Measurements from ENCODE around the gene UBASH3B.
"Not testable (repeated sequence)": the region's sequence is repeated elsewhere in the genome, so short reads cannot be mapped to it uniquely, and the experiment has no call there.

The UBASH3B gene, protein sequence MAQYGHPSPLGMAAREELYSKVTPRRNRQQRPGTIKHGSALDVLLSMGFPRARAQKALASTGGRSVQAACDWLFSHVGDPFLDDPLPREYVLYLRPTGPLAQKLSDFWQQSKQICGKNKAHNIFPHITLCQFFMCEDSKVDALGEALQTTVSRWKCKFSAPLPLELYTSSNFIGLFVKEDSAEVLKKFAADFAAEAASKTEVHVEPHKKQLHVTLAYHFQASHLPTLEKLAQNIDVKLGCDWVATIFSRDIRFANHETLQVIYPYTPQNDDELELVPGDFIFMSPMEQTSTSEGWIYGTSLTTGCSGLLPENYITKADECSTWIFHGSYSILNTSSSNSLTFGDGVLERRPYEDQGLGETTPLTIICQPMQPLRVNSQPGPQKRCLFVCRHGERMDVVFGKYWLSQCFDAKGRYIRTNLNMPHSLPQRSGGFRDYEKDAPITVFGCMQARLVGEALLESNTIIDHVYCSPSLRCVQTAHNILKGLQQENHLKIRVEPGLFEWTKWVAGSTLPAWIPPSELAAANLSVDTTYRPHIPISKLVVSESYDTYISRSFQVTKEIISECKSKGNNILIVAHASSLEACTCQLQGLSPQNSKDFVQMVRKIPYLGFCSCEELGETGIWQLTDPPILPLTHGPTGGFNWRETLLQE

DNA sequence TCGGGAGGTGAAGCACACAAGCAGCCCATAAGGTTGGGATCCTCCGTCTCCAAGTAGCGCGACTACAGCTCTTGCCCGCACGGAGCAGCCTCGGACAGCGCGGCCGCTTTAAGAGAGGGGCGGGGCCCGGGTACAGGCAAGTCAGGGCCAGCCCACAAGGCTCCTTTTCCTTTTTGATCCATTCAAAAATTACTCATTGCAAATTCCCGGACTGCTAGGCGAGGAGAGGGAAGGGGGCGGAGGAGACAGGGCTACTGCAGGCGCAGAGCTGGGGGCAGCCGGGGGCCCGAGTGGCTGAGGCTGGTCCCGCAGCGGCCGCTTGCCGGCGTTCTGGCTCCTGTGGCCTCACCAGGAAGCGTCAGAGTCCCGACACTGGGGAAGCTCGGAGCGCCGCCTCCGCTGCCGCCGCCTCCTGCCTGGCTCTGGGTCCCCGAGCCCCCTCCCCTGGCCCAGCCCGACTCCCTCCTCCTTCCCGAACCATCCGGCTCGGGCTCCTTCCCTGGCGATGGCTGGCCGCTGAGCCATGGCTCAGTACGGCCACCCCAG is at the start of gene UBASH3B:
UBASH3B (plus strand) TSS at position 196 of the 546 bp plus-strand sequence; CDS start at position 524, 328 bp downstream.
- Mint-ChIP-seq H3K9me3 (no peaks in the 10 kb centered on the region), H3K36me3 (ENCODE audit: low read depth) (no peaks in the 10 kb centered on the region), H3K27ac (peak within 1 kb of the TSS; percentile 77), H3K4me3 (peak within 1 kb of the TSS; percentile 94), H3K27me3 (ENCODE audit: low read depth) (peaks cover 68% of the 10 kb centered on the region), H3K4me1 (ENCODE audit: low read depth) (peaks cover 8% of the 10 kb centered on the region)

DNA sequence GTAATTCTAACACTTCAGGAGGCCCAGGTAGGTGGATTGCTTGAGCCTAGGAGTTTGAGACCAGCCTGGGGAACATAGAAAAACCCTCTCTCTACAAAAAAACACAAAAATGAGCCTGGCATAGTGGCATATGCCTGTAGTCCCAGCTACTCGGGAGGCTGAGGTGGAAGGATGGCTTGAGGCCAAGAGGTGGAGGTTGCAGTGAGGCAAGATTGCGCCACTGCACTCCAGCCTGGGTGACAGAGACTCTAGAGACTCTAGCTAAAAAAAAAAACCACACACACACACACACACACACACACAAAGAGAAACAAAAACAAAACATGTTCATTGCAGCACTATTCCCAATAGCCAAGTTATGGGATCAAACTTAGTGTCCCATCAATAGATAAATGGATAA is 48.4 kb upstream of the UBASH3B start:
- not testable (repeated sequence) for H3K27ac Mint-ChIP-seq; H3K27me3 Mint-ChIP-seq (ENCODE audit: low read depth); H3K4me3 Mint-ChIP-seq; H3K9me3 Mint-ChIP-seq; H3K36me3 Mint-ChIP-seq (ENCODE audit: low read depth); H3K4me1 Mint-ChIP-seq (ENCODE audit: low read depth)

GRCh38 chr11:122612123-122612824 is 43.2 kb upstream of the UBASH3B start:
- Mint-ChIP-seq H3K27me3 (ENCODE audit: low read depth) (peaks cover 4% of the 10 kb centered on the region), H3K9me3 (no peaks in the 10 kb centered on the region), H3K27ac (no peak overlapping the region), H3K4me1 (ENCODE audit: low read depth) (no peaks in the 10 kb centered on the region), H3K4me3 (no peak overlapping the region), H3K36me3 (ENCODE audit: low read depth) (no peaks in the 10 kb centered on the region)

DNA sequence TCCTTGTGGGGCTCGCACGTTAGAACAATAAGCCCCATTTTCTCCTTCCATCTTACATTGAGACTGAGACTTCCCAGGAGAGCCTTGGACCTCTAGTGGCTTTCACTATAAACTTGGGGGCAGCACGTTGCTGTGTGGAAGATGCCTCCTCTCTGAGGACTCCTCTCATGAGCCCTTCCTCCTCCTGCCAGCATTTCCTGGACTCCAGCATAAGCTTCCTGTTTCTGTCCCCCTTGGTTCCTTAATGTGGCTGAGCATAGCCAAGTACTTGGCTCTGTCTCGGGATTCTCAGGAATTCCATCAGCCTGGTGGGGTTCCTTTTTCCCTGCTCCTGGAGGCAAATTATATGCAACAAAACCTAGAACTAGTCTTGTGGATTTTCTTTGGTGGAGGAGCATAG is 38.8 kb upstream of the UBASH3B start:
- no peaks in the 10 kb centered on the region for H3K9me3 Mint-ChIP-seq
- no peak overlapping the region for H3K27ac Mint-ChIP-seq
- no peaks in the 10 kb centered on the region for H3K36me3 Mint-ChIP-seq (ENCODE audit: low read depth)
- peaks cover 4% of the 10 kb centered on the region for H3K27me3 Mint-ChIP-seq (ENCODE audit: low read depth)
- H3K4me3 Mint-ChIP-seq, result no peak overlapping the region
- H3K4me1 Mint-ChIP-seq (ENCODE audit: low read depth), result no peaks in the 10 kb centered on the region

GRCh38 chr11:122617297-122617696 is 38.2 kb upstream of the UBASH3B start:
- no peaks in the 10 kb centered on the region for H3K36me3 Mint-ChIP-seq (ENCODE audit: low read depth)
- no peak overlapping the region for H3K4me3 Mint-ChIP-seq
- H3K27me3 Mint-ChIP-seq (ENCODE audit: low read depth), result peaks cover 4% of the 10 kb centered on the region
- H3K9me3 Mint-ChIP-seq, result no peaks in the 10 kb centered on the region
- H3K27ac Mint-ChIP-seq, result no peak overlapping the region
- no peaks in the 10 kb centered on the region for H3K4me1 Mint-ChIP-seq (ENCODE audit: low read depth)

GRCh38 chr11:122617926-122618325 is 37.6 kb upstream of the UBASH3B start:
- Mint-ChIP-seq H3K9me3 (no peaks in the 10 kb centered on the region), H3K27me3 (ENCODE audit: low read depth) (peaks cover 4% of the 10 kb centered on the region), H3K36me3 (ENCODE audit: low read depth) (no peaks in the 10 kb centered on the region), H3K27ac (no peak overlapping the region), H3K4me1 (ENCODE audit: low read depth) (no peaks in the 10 kb centered on the region), H3K4me3 (no peak overlapping the region)

- Mint-ChIP-seq H3K4me1 (ENCODE audit: low read depth) (no peaks in the 10 kb centered on the region), H3K27me3 (ENCODE audit: low read depth) (peaks cover 4% of the 10 kb centered on the region), H3K27ac (no peak overlapping the region), H3K4me3 (no peak overlapping the region), H3K36me3 (ENCODE audit: low read depth) (no peaks in the 10 kb centered on the region), H3K9me3 (no peaks in the 10 kb centered on the region)
These were observed 36.6 kb upstream of the UBASH3B start for GRCh38 chr11:122618927-122619326.

DNA sequence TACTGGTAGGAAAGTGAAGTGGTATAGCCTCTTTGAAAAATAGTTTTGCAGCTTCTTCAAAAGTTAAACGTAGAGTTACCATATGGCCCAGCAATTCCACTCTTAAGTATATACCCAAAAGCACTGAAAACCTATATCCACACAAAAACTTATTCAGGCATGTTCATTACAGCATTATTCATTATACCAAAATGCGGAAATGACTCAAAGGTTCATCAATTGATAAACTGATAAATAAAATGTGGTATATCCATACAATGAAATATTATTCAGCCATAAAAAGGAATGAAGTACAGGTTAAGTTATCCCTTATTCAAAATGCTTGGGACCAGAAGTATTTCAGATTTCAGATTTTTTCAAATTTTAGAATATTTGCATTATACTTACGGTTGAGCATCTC is 35.8 kb upstream of the UBASH3B start:
- Mint-ChIP-seq H3K36me3 (ENCODE audit: low read depth) (no peaks in the 10 kb centered on the region), H3K4me3 (no peak overlapping the region), H3K27me3 (ENCODE audit: low read depth) (peaks cover 4% of the 10 kb centered on the region), H3K4me1 (ENCODE audit: low read depth) (no peaks in the 10 kb centered on the region), H3K9me3 (no peaks in the 10 kb centered on the region), H3K27ac (no peak overlapping the region)

DNA sequence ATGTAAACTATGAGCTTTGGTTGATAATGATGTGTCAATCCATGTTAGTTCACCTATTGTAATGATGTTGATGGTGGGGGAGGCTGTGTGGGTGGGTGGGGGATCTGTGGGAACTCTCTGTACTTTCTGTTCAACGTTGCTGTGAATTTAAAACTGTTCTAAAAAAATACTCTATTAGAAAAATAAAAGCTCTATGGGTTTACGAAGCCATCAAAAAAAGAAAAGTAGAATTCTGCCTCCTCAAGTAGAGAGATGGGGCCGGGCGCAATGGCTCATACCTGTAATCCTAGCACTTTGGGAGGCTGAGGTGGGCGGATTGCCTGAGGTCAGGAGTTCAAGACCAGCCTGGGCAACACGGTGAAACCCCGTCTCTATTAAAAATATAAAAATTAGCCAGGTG is 30.0 kb upstream of the UBASH3B start:
- H3K4me3 Mint-ChIP-seq; H3K9me3 Mint-ChIP-seq; H3K27ac Mint-ChIP-seq; H3K36me3 Mint-ChIP-seq (ENCODE audit: low read depth); H3K4me1 Mint-ChIP-seq (ENCODE audit: low read depth); H3K27me3 Mint-ChIP-seq (ENCODE audit: low read depth): not testable (repeated sequence)

GRCh38 chr11:122625976-122626665 is 29.4 kb upstream of the UBASH3B start:
- Mint-ChIP-seq H3K36me3 (ENCODE audit: low read depth) (no peaks in the 10 kb centered on the region), H3K27me3 (ENCODE audit: low read depth) (peaks cover 8% of the 10 kb centered on the region), H3K4me3 (no peak overlapping the region), H3K4me1 (ENCODE audit: low read depth) (no peaks in the 10 kb centered on the region), H3K9me3 (no peaks in the 10 kb centered on the region), H3K27ac (no peak overlapping the region)

DNA sequence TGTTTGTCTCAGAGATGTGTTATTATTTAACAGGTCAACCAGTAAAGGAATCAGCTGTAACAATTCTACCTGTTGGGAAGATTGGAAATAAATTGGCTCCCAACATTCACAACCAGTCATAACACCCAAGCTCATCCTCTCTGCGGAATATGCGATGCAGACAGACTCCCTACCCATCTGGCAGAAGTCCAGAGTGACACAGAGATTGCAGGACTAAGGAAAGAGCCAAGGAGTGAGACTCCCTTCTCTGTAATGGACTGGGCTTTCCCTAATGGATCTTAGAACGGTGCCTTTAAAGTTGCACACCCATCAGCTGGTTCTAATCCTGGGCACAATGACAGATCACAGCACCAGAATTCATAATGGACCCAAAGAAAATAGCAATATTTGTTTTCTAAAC is 27.8 kb upstream of the UBASH3B start:
- H3K4me1 Mint-ChIP-seq (ENCODE audit: low read depth), result no peaks in the 10 kb centered on the region
- H3K27me3 Mint-ChIP-seq (ENCODE audit: low read depth), result peaks cover 12% of the 10 kb centered on the region
- no peak overlapping the region for H3K4me3 Mint-ChIP-seq
- no peak overlapping the region for H3K27ac Mint-ChIP-seq
- H3K9me3 Mint-ChIP-seq, result no peaks in the 10 kb centered on the region
- no peaks in the 10 kb centered on the region for H3K36me3 Mint-ChIP-seq (ENCODE audit: low read depth)

GRCh38 chr11:122628810-122629555 is 26.5 kb upstream of the UBASH3B start:
- no peaks in the 10 kb centered on the region for H3K36me3 Mint-ChIP-seq (ENCODE audit: low read depth)
- H3K27me3 Mint-ChIP-seq (ENCODE audit: low read depth), result peaks cover 15% of the 10 kb centered on the region
- no peak overlapping the region for H3K27ac Mint-ChIP-seq
- no peaks in the 10 kb centered on the region for H3K9me3 Mint-ChIP-seq
- H3K4me3 Mint-ChIP-seq, result no peak overlapping the region
- H3K4me1 Mint-ChIP-seq (ENCODE audit: low read depth), result no peaks in the 10 kb centered on the region

DNA sequence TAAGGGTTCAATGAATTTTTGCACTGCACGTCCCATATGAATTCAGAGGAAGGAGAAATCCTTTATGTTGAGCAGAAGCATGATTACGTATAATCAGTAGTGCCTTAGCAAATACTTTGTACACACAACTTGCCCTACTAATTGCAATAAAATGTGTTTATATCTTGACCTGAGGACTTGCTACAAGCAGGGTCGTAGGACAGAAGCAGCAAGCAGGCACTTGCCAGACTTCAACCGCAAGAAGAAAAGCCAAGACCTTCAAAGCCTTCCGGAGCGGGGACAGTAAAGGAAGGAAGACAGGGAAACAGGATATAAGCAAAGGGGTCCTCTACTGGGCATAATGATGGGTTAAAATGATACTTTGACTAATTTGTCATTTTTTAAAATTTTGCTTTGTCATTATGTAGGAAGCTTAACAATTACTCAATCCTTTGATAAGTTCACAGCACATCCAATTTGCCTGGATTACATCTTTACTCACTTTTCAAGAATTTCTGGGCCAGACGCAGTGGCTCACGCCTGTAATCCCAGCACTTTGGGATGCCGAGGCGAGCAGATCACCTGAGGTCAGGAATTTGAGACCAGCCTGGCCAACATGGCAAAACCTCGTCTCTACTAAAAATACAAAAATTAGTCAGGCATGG is 23.2 kb upstream of the UBASH3B start:
- no peaks in the 10 kb centered on the region for H3K9me3 Mint-ChIP-seq
- H3K27ac Mint-ChIP-seq, result no peak overlapping the region
- H3K36me3 Mint-ChIP-seq (ENCODE audit: low read depth), result no peaks in the 10 kb centered on the region
- peaks cover under 1% of the 10 kb centered on the region for H3K4me1 Mint-ChIP-seq (ENCODE audit: low read depth)
- H3K27me3 Mint-ChIP-seq (ENCODE audit: low read depth), result peaks cover 15% of the 10 kb centered on the region
- H3K4me3 Mint-ChIP-seq, result no peak overlapping the region
